DND-41 (cell line): ENCODE results near the gene ARHGAP15.

ENCODE experiments used
- ATAC-seq: fragments of 200-7000 bp; cut with Tn5 transposase; 3 replicates; pipeline ENCODE4 v1.9.1; 2021; ENCODE audit warnings: low read depth; ENCODE audit not compliant: insufficient read depth
- DNase-seq: peaks from one replicate; pipeline ENCODE4 v3.0.0-alpha.2; 2020
- H2AFZ ChIP-seq: 2 replicates; pipeline ENCODE4 v1.6.0; 2012; ENCODE audit warnings: low read depth, low read length
- H3K27ac ChIP-seq: 2 replicates; pipeline ENCODE4 v1.5.1; 2012; ENCODE audit warnings: low read length, inconsistent platforms
- H3K27me3 ChIP-seq: fragments of 200-600 bp; sonication (generic); 2 replicates; pipeline ENCODE4 v1.6.0; 2012; ENCODE audit warnings: low read length, mild to moderate bottlenecking, inconsistent platforms; ENCODE audit not compliant: insufficient read depth, poor library complexity
- H3K36me3 ChIP-seq: 2 replicates; pipeline ENCODE4 v1.5.1; 2012; ENCODE audit warnings: low read length, inconsistent platforms; ENCODE audit not compliant: insufficient read depth
- H3K4me1 ChIP-seq: 2 replicates; pipeline ENCODE4 v1.5.1; 2012; ENCODE audit warnings: mild to moderate bottlenecking, low read length; ENCODE audit not compliant: insufficient read depth
- H3K4me2 ChIP-seq: 2 replicates; pipeline ENCODE4 v1.6.0; 2012; ENCODE audit warnings: mild to moderate bottlenecking, moderate library complexity, low read length, inconsistent platforms; ENCODE audit not compliant: insufficient read depth
- H3K4me3 ChIP-seq, 2 experiments: fragments of 200-600 bp in 1 of 2; shearing (Covaris generic) in 1 of 2; 2 replicates each; pipeline ENCODE4 v1.5.1; 2012 to 2016; ENCODE audit warnings: inconsistent platforms in 2 of 2, low read length in 2 of 2, mild to moderate bottlenecking in 2 of 2, low read depth in 1 of 2, moderate library complexity in 1 of 2
- H3K79me2 ChIP-seq: 2 replicates; pipeline ENCODE4 v1.6.0; 2012; ENCODE audit warnings: low read length, inconsistent platforms; ENCODE audit not compliant: insufficient read depth
- H3K9ac ChIP-seq: 2 replicates; pipeline ENCODE4 v1.6.0; 2012; ENCODE audit warnings: low read depth, mild to moderate bottlenecking, inconsistent platforms, low read length, moderate library complexity
- H3K9me3 ChIP-seq: 2 replicates; pipeline ENCODE4 v1.5.1; 2012; ENCODE audit warnings: low read length, moderate library complexity, mild to moderate bottlenecking, inconsistent platforms; ENCODE audit not compliant: insufficient read depth, severe bottlenecking
- H4K20me1 ChIP-seq: 2 replicates; pipeline ENCODE4 v1.6.0; 2012; ENCODE audit warnings: low read length; ENCODE audit not compliant: insufficient read depth
- EZH2 ChIP-seq: IDR thresholded peaks from 3 replicates; pipeline ENCODE4 v1.6.1; 2012; ENCODE audit warnings: borderline replicate concordance, low read depth, mild to moderate bottlenecking, moderate library complexity, low read length, inconsistent platforms; ENCODE audit not compliant: severe bottlenecking
- TF ChIP-seq, protein P1 (sequence below): IDR thresholded peaks from 2 replicates; pipeline ENCODE4 v1.5.1; 2012; ENCODE audit warnings: borderline replicate concordance, low read length, moderate library complexity, mild to moderate bottlenecking; ENCODE audit not compliant: poor library complexity, severe bottlenecking; ENCODE audit errors: extremely low read depth

The ARHGAP15 gene

GRCh38 chr2:143336719-143337210 lies 207.5 kb downstream of the ARHGAP15 start:
- Histone ChIP-seq H3K4me1 (no peaks in the 10 kb centered on the region), H3K79me2 (peaks cover 49% of the 10 kb centered on the region), H3K9ac (no peak overlapping the region), H3K36me3 (peaks cover 6% of the 10 kb centered on the region; the same call in 1 of the 2 replicates), H4K20me1 (peaks cover 6% of the 10 kb centered on the region; the same call in 1 of the 2 replicates), H3K27ac (no peak overlapping the region), H3K9me3 (no peaks in the 10 kb centered on the region), H3K4me2 (no peak overlapping the region), H3K4me3 (no peak overlapping the region), H3K27me3 (no peaks in the 10 kb centered on the region), H2AFZ (no peak overlapping the region)
- DNase-seq: no peak
- TF ChIP-seq, protein P1, sequence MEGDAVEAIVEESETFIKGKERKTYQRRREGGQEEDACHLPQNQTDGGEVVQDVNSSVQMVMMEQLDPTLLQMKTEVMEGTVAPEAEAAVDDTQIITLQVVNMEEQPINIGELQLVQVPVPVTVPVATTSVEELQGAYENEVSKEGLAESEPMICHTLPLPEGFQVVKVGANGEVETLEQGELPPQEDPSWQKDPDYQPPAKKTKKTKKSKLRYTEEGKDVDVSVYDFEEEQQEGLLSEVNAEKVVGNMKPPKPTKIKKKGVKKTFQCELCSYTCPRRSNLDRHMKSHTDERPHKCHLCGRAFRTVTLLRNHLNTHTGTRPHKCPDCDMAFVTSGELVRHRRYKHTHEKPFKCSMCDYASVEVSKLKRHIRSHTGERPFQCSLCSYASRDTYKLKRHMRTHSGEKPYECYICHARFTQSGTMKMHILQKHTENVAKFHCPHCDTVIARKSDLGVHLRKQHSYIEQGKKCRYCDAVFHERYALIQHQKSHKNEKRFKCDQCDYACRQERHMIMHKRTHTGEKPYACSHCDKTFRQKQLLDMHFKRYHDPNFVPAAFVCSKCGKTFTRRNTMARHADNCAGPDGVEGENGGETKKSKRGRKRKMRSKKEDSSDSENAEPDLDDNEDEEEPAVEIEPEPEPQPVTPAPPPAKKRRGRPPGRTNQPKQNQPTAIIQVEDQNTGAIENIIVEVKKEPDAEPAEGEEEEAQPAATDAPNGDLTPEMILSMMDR: no peak
- TF ChIP-seq EZH2: no peak
- no peak for ATAC-seq

DNA sequence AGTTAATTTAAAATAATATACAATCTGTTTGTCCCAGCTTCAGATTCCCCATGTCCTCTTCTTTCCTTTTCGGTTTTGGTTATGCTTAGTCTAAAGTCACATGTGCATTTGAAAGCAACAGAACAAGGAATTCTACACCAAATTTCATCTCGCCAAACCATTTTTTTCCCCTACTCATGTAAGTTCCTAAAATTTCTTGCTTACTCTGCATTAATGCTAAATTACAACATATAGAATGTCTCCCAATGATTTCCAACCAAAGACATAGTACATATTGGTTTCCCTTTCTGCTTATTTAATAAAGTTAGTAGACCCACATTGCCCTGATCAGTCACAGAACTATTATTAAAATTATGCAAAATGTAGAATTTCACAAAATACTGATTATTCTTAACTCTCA lies 212.3 kb downstream of the ARHGAP15 start:
- H3K27me3 ChIP-seq: no peaks in the 10 kb centered on the region
- peaks cover 80% of the 10 kb centered on the region for H3K79me2 ChIP-seq
- no peak overlapping the region for H3K27ac ChIP-seq
- H2AFZ ChIP-seq: no peak overlapping the region
- H3K36me3 ChIP-seq: peaks cover 16% of the 10 kb centered on the region; the same call in 1 of the 2 replicates
- H4K20me1 ChIP-seq: peaks cover 14% of the 10 kb centered on the region; the same call in 1 of the 2 replicates
- no peak overlapping the region for H3K4me3 ChIP-seq
- DNase-seq (no peak), ATAC-seq (no peak)
- H3K9me3 ChIP-seq: no peaks in the 10 kb centered on the region
- no peak overlapping the region for H3K4me2 ChIP-seq
- no peak overlapping the region for H3K9ac ChIP-seq
- H3K4me1 ChIP-seq: no peaks in the 10 kb centered on the region
- TF ChIP-seq EZH2: no peak
- TF ChIP-seq, protein P1: no peak

DNA sequence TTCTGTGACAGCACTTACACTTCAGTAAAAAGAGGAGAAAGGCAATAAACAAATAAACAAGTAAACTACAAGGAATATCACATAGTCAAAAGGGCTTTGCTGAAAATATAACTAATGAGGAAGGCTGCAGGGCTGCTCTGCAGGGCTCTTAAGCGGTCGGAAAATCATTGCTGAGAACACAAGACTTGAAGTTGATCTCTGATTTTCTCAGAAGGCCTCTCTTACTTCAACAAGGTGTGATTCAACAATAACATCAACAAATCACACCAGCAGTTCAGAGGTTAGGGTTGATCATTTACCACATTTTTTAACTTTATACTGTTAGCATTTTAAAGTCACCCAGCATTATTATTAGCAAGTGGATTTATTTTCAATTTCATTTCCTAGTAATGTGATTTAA lies 215.6 kb downstream of the ARHGAP15 start:
- H3K9me3 ChIP-seq: no peaks in the 10 kb centered on the region
- H3K4me1 ChIP-seq: no peaks in the 10 kb centered on the region
- no peak for TF ChIP-seq EZH2
- TF ChIP-seq, protein P1: no peak
- H2AFZ ChIP-seq: no peak overlapping the region
- no peak for DNase-seq
- H3K36me3 ChIP-seq: peaks cover 17% of the 10 kb centered on the region; the same call in 1 of the 2 replicates
- H4K20me1 ChIP-seq: peaks cover 18% of the 10 kb centered on the region; the same call in 1 of the 2 replicates
- no peak overlapping the region for H3K27ac ChIP-seq
- H3K4me2 ChIP-seq: no peak overlapping the region
- no peaks in the 10 kb centered on the region for H3K27me3 ChIP-seq
- H3K4me3 ChIP-seq: no peak overlapping the region
- H3K79me2 ChIP-seq: peaks cover 84% of the 10 kb centered on the region
- H3K9ac ChIP-seq: no peak overlapping the region
- ATAC-seq: no peak
